ENCODE results near the gene MC4R.

Gene MC4R

DNA sequence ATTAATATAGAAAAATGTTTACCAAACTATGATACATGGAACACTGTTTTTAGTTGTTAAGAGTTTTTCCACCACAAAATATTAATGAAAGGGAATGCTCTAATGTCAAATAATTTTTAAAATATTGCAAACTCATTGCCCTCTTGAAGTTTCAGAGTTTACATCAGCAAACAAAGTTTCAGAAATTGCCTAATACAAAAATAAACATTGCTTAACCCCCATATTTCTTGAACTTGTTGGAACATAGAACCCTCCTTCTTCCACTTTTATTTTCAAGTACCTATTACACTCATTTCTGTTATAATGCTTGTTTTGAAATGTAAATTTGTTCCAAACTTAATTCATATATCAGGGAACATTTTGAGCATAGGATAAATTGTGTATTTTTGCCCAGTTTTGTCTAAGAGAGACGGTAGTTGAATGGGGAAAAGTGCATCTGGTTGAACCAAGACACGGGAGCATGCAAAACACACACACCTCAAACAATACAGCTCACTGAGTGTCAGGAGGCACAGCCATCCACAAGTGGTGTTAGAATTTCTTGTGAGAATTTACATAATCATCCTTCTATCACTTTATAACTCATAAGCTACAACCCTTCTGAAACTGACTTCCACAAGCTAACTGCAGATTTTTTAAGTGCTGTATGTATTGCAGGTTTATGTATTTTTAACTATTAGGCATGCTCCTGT is 5.3 kb upstream of the MC4R start:
- H3K4me3 ChIP-seq (ENCODE audit: control insufficient read depth, low read depth, low read length) = no peak overlapping the region
- TF ChIP-seq, protein P1, sequence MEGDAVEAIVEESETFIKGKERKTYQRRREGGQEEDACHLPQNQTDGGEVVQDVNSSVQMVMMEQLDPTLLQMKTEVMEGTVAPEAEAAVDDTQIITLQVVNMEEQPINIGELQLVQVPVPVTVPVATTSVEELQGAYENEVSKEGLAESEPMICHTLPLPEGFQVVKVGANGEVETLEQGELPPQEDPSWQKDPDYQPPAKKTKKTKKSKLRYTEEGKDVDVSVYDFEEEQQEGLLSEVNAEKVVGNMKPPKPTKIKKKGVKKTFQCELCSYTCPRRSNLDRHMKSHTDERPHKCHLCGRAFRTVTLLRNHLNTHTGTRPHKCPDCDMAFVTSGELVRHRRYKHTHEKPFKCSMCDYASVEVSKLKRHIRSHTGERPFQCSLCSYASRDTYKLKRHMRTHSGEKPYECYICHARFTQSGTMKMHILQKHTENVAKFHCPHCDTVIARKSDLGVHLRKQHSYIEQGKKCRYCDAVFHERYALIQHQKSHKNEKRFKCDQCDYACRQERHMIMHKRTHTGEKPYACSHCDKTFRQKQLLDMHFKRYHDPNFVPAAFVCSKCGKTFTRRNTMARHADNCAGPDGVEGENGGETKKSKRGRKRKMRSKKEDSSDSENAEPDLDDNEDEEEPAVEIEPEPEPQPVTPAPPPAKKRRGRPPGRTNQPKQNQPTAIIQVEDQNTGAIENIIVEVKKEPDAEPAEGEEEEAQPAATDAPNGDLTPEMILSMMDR (conservative IDR thresholded peaks at IDR 0.05; ENCODE audit: control insufficient read depth, insufficient read depth, low read depth, low read length) = no peak
- DNase-seq (ENCODE audit: low read depth) = no peak

DNA sequence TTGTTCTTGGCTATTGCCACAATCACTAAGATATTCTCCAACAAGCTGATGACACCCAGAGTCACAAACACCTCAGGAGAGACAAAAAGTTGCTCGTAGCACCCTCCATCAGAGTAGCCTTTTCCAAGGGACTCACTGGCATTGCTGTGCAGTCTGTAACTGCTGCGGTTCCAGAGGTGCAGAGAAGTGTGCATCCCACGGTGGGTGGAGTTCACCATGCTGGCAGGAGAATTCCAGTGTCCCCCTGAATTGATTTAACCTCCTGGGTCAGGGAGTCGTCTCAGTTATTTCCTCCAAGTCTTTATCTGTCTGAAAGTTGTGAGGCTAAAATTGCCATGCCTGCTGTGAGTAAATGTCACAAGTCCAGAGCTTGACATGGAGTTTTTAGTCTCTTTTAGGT is 443 bp downstream of the MC4R start:
- no peak overlapping the region for H3K4me3 ChIP-seq (ENCODE audit: control insufficient read depth, low read depth, low read length)
- TF ChIP-seq, protein P1 (conservative IDR thresholded peaks at IDR 0.05; ENCODE audit: control insufficient read depth, insufficient read depth, low read depth, low read length) = no peak
- DNase-seq (ENCODE audit: low read depth) = no peak

DNA sequence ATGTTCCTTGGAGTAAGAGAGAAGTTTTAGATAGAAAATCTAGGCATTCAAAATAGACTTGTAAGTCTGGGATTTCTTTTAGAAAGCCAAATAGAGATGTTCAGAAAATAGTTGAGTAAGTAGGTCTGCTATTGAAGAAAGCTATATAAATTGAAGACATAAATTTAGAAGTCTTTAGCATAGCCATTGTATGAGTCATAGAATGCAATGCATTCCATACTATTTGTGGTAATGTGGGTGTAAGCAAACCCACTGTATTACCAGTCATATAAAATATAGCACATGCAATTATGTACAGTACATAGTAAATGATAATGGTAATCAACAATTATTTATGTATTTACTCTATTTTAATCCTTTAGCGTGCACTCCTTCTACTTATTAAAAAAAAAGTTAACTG is 14.1 kb downstream of the MC4R start:
- H3K4me3 ChIP-seq (ENCODE audit: control insufficient read depth, low read depth, low read length) = no peak overlapping the region
- TF ChIP-seq, protein P1 (conservative IDR thresholded peaks at IDR 0.05; ENCODE audit: control insufficient read depth, insufficient read depth, low read depth, low read length) = no peak
- DNase-seq (ENCODE audit: low read depth) = peak; percentile 5

DNA sequence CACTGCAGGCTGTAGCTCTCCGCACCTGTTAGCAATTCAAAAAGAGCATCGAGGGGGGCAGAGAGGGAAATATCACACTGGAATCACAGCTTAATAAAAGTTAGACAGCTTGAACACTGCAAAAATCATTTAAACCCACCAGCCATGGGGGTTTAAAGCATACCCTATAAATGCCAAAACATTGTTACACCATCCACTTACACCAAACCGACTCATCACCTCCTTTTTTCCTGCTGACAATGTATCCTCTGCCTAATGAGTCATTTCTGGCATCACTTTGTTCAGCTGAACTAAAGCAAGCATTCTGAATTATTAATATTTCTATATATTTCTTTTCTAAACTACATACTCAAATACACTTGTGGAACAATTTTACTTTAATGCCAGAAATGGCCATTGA is 21.6 kb downstream of the MC4R start:
- TF ChIP-seq, protein P1 (conservative IDR thresholded peaks at IDR 0.05; ENCODE audit: control insufficient read depth, insufficient read depth, low read depth, low read length) = no peak
- H3K4me3 ChIP-seq (ENCODE audit: control insufficient read depth, low read depth, low read length) = no peak overlapping the region
- DNase-seq (ENCODE audit: low read depth) = peak; percentile 1

DNA sequence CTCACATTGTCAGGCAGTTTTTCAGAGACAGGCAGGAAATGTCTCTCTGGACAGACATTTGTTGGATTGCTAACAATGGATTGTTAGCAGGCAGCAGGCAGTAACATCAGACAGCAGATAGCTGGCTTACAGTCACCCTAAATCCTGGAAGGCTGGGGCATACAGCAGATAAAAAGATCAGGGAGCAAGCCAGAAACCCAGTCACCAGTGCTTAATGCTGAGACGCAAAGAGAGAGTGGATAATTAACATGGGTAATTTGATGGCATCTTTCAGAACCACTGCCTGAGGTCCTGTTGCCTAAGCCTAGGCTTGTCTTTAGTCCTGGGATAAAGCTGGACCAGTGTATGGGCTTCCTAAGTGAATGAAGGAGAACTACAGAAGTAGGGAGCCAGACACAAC is 22.4 kb downstream of the MC4R start:
- DNase-seq (ENCODE audit: low read depth) = no peak
- TF ChIP-seq, protein P1 (conservative IDR thresholded peaks at IDR 0.05; ENCODE audit: control insufficient read depth, insufficient read depth, low read depth, low read length) = no peak
- no peak overlapping the region for H3K4me3 ChIP-seq (ENCODE audit: control insufficient read depth, low read depth, low read length)

GRCh38 chr18:60347526-60348045 is 25.0 kb downstream of the MC4R start:
- DNase-seq (ENCODE audit: low read depth) = no peak
- TF ChIP-seq, protein P1 (conservative IDR thresholded peaks at IDR 0.05; ENCODE audit: control insufficient read depth, insufficient read depth, low read depth, low read length) = no peak
- H3K4me3 ChIP-seq (ENCODE audit: control insufficient read depth, low read depth, low read length) = no peak overlapping the region
